IPS-NIHi11 (cell line): ENCODE results near the gene PDLIM4.

Experiments
- DNase-seq: peaks from one replicate; pipeline ENCODE4 v3.0.0; 2012; ENCODE audit warnings: mixed read lengths, low spot score

The PDLIM4 gene

GRCh38 chr5:132257131-132258101, at the start of gene PDLIM4:
TSS of gene PDLIM4 (plus strand) at chr5:132257696. CDS start at chr5:132257735, 39 bp downstream.
- DNase-seq, result peak; percentile 92

GRCh38 chr5:132207778-132208177, 49.7 kb upstream of the PDLIM4 start:
- DNase-seq, result peak; percentile 29

- DNase-seq, result no peak
These were observed 48.4 kb upstream of the PDLIM4 start for GRCh38 chr5:132209131-132209530.

GRCh38 chr5:132209901-132210545, 47.5 kb upstream of the PDLIM4 start:
- DNase-seq, result no peak

- DNase-seq, result no peak
These were observed 46.6 kb upstream of the PDLIM4 start for GRCh38 chr5:132210944-132211343.

GRCh38 chr5:132211787-132212186, 45.7 kb upstream of the PDLIM4 start:
- DNase-seq, result no peak

- no peak for DNase-seq
These were observed 43.8 kb upstream of the PDLIM4 start for GRCh38 chr5:132213666-132214065.

- no peak for DNase-seq
These were observed 43.0 kb upstream of the PDLIM4 start for GRCh38 chr5:132214491-132214890.

GRCh38 chr5:132215329-132215728, 42.2 kb upstream of the PDLIM4 start:
- DNase-seq, result peak; percentile 62

- DNase-seq, result no peak
These were observed 39.2 kb upstream of the PDLIM4 start for GRCh38 chr5:132218321-132218720.

GRCh38 chr5:132219289-132219970, 38.1 kb upstream of the PDLIM4 start:
- no peak for DNase-seq

- DNase-seq, result no peak
These were observed 37.5 kb upstream of the PDLIM4 start for GRCh38 chr5:132219981-132220380.

- DNase-seq, result no peak
These were observed 37.0 kb upstream of the PDLIM4 start for GRCh38 chr5:132220491-132220890.

- DNase-seq, result no peak
These were observed 35.5 kb upstream of the PDLIM4 start for GRCh38 chr5:132221781-132222648.

- DNase-seq, result no peak
These were observed 34.9 kb upstream of the PDLIM4 start for GRCh38 chr5:132222649-132223038.

GRCh38 chr5:132223861-132224260, 33.6 kb upstream of the PDLIM4 start:
- DNase-seq, result no peak

- DNase-seq, result no peak
These were observed 32.8 kb upstream of the PDLIM4 start for GRCh38 chr5:132224716-132225115.

- no peak for DNase-seq
These were observed 32.1 kb upstream of the PDLIM4 start for GRCh38 chr5:132225165-132226032.

- DNase-seq, result no peak
These were observed 30.8 kb upstream of the PDLIM4 start for GRCh38 chr5:132226516-132227234.

GRCh38 chr5:132227235-132227484, 30.3 kb upstream of the PDLIM4 start:
- no peak for DNase-seq
